ENCODE data around the gene TRRAP.

- TF ChIP-seq RAD21 (IDR thresholded peaks at IDR 0.05) = no peak
- TF ChIP-seq, protein P1, sequence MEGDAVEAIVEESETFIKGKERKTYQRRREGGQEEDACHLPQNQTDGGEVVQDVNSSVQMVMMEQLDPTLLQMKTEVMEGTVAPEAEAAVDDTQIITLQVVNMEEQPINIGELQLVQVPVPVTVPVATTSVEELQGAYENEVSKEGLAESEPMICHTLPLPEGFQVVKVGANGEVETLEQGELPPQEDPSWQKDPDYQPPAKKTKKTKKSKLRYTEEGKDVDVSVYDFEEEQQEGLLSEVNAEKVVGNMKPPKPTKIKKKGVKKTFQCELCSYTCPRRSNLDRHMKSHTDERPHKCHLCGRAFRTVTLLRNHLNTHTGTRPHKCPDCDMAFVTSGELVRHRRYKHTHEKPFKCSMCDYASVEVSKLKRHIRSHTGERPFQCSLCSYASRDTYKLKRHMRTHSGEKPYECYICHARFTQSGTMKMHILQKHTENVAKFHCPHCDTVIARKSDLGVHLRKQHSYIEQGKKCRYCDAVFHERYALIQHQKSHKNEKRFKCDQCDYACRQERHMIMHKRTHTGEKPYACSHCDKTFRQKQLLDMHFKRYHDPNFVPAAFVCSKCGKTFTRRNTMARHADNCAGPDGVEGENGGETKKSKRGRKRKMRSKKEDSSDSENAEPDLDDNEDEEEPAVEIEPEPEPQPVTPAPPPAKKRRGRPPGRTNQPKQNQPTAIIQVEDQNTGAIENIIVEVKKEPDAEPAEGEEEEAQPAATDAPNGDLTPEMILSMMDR (IDR thresholded peaks at IDR 0.05; ENCODE audit: low read depth, low read length, missing input control) = no peak
- TF ChIP-seq, protein P2, sequence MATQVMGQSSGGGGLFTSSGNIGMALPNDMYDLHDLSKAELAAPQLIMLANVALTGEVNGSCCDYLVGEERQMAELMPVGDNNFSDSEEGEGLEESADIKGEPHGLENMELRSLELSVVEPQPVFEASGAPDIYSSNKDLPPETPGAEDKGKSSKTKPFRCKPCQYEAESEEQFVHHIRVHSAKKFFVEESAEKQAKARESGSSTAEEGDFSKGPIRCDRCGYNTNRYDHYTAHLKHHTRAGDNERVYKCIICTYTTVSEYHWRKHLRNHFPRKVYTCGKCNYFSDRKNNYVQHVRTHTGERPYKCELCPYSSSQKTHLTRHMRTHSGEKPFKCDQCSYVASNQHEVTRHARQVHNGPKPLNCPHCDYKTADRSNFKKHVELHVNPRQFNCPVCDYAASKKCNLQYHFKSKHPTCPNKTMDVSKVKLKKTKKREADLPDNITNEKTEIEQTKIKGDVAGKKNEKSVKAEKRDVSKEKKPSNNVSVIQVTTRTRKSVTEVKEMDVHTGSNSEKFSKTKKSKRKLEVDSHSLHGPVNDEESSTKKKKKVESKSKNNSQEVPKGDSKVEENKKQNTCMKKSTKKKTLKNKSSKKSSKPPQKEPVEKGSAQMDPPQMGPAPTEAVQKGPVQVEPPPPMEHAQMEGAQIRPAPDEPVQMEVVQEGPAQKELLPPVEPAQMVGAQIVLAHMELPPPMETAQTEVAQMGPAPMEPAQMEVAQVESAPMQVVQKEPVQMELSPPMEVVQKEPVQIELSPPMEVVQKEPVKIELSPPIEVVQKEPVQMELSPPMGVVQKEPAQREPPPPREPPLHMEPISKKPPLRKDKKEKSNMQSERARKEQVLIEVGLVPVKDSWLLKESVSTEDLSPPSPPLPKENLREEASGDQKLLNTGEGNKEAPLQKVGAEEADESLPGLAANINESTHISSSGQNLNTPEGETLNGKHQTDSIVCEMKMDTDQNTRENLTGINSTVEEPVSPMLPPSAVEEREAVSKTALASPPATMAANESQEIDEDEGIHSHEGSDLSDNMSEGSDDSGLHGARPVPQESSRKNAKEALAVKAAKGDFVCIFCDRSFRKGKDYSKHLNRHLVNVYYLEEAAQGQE (IDR thresholded peaks at IDR 0.05) = no peak
Observed at GRCh38 chr7:98910427-98910826, 32.1 kb downstream of the TRRAP start.
